ENCODE data around the gene BTBD18.
"Not testable (repeated sequence)": the region's sequence is repeated elsewhere in the genome, so short reads cannot be mapped to it uniquely, and the experiment has no call there.

The BTBD18 gene

DNA sequence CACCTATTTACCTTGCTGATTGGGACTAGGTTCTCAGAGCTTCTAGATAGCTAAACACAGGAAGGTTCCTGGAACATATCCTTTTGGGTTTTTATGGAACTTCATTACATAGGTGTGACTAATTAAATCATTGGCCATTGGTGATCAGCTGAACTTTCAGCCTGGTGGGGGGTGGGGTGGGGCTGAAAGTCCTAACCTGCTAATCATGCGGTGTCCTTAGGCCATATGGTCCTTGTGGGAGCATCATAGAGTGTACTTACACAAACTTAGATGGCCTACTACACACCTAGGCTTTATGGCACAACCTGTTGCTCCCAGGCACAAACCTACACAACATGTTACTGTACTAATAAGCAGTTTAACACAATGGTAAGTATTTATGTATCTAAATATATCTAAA, 19.0 kb downstream of the BTBD18 start:
- ChIA-PET CTCF (interaction anchor here (1.2 to 2.6 kb wide), 3 partner anchors 10 to 68 kb away, joined by 4 to 9 read pairs (median 8); no protein-coding TSS in a partner anchor), POLR2A (no interaction called here)
- TF ChIP-seq, protein P1, sequence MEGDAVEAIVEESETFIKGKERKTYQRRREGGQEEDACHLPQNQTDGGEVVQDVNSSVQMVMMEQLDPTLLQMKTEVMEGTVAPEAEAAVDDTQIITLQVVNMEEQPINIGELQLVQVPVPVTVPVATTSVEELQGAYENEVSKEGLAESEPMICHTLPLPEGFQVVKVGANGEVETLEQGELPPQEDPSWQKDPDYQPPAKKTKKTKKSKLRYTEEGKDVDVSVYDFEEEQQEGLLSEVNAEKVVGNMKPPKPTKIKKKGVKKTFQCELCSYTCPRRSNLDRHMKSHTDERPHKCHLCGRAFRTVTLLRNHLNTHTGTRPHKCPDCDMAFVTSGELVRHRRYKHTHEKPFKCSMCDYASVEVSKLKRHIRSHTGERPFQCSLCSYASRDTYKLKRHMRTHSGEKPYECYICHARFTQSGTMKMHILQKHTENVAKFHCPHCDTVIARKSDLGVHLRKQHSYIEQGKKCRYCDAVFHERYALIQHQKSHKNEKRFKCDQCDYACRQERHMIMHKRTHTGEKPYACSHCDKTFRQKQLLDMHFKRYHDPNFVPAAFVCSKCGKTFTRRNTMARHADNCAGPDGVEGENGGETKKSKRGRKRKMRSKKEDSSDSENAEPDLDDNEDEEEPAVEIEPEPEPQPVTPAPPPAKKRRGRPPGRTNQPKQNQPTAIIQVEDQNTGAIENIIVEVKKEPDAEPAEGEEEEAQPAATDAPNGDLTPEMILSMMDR (IDR thresholded peaks at IDR 0.05; ENCODE audit: control extremely low read depth, extremely low read depth, low read depth, missing control alignments) = no peak
- no peak for DNase-seq (ENCODE audit: extremely low spot score)

DNA sequence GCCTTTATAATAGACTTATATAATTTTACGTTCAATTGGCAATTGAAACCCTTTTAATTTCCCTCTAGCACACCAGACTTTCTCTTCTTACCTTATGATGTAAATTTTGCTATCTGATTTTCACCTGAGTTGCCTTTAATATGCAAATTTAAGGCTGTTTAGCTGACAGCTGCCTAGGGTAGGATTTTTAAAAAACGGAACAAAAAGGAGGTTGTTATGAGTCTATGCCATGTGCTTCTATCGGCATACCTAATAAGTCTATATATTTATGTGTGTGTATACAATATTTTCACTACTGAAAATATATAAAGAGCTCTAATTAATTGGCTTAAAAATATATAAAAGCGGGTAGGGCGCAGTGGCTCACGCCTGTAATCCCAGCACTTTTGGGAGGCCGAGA, 22.1 kb downstream of the BTBD18 start:
- CTCF ChIA-PET = interaction anchor here (0.9 to 1.2 kb wide), 2 partner anchors 17 to 71 kb away, joined by 3 to 4 read pairs; partner anchors contain the start of gene MED19

DNA sequence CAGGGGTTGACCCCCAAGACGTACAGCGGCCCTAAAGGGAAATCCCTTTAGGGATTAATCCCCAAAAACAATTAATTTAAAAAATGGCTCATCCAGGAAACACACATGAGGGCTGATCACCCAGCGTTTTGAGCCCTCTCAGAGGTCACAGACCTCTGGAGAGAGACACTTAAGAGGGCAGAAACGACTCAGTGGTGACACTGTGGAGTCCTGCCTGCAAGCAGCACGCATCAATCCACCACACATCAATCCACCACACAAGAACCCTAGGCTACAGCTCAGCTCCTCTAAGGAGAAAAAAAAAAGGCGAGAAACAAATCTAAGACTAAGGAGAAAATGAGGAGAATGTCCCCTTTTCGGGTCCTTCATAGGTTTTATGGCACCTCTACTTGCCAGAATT, 22.8 kb downstream of the BTBD18 start:
- ChIA-PET CTCF (interaction anchor here (0.8 to 2.2 kb wide), 5 partner anchors 13 to 71 kb away, joined by 3 to 6 read pairs (median 3); partner anchors contain the start of genes MED19 and SELENOH), POLR2A (no interaction called here)

More for the DNA sequence above, 22.1 kb downstream of the BTBD18 start:
- no peak for DNase-seq (ENCODE audit: extremely low spot score)
- TF ChIP-seq, protein P1 (IDR thresholded peaks at IDR 0.05; ENCODE audit: control extremely low read depth, extremely low read depth, low read depth, missing control alignments) = no peak
- POLR2A ChIA-PET = no interaction called here

DNA sequence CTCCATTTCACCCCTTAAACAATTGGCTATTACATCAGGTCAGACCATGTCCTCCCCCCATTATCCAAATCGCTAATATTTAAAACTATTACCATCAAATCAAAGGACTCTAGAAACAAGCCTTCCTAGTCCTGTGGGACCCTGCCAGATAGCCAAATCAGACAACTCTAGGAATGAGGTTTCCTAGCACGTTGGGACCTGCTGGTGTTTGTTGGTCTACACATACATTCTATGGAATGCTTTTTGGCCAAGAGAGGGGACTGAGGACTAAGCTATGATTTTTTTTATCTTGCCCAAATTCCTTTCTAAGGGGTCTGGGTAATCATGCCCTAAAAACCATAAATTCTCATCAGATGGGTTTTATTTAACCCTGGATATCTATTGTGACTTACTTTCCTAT, 24.4 kb downstream of the BTBD18 start:
- DNase-seq (ENCODE audit: extremely low spot score) = no peak
- TF ChIP-seq, protein P1 (IDR thresholded peaks at IDR 0.05; ENCODE audit: control extremely low read depth, extremely low read depth, low read depth, missing control alignments) = no peak
- ChIA-PET POLR2A (no interaction called here), CTCF (interaction anchor here (2.2 kb wide), 1 partner anchor 13 kb away, joined by 6 read pairs; no protein-coding TSS in a partner anchor)

More for the DNA sequence above, 22.8 kb downstream of the BTBD18 start:
- TF ChIP-seq, protein P1 (IDR thresholded peaks at IDR 0.05; ENCODE audit: control extremely low read depth, extremely low read depth, low read depth, missing control alignments) = no peak
- no peak for DNase-seq (ENCODE audit: extremely low spot score)

DNA sequence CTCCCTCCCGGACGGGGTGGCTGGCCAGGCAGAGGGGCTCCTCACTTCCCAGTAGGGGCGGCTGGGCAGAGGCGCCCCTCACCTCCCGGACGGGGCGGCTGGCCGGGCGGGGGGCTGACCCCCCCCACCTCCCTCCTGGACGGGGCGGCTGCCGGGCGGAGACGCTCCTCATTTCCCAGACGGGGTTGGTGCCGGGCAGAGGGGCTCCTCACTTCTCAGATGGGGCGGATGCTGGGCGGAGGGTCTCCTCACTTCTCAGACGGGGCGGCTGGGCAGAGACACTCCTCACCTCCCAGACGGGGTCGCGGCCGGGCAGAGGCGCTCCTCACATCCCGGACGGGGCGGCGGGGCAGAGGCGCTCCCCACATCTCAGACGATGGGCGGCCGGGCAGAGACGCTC, 34.9 kb downstream of the BTBD18 start:
- CTCF ChIA-PET; DNase-seq (ENCODE audit: extremely low spot score); POLR2A ChIA-PET: not testable (repeated sequence)

DNA sequence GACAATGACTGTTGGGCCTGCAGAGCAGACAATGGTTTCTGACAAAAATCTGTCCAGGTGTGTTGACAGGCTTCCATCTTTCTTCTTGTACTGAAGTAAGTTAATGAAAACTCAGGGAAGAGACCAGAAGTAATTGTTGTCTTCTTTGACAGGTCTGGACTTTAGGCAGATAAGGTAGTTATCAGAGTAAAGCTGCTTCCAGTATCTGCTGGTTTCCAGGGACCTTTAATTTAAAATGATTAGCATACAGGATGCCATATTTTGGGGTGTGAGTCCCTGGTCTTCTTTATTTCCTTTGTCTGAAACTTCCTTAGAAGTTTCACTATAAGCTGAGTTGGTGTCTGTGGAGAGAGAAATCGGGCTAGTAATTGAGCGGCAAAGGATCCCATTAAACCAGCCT, 37.8 kb downstream of the BTBD18 start:
- TF ChIP-seq, protein P1 (IDR thresholded peaks at IDR 0.05; ENCODE audit: control extremely low read depth, extremely low read depth, low read depth, missing control alignments) = no peak
- POLR2A ChIA-PET = no interaction called here
- CTCF ChIA-PET = interaction anchor here (0.8 to 3.0 kb wide), 7 partner anchors 14 to 854 kb away, joined by 3 to 11 read pairs (median 4); no protein-coding TSS in a partner anchor
- no peak for DNase-seq (ENCODE audit: extremely low spot score)

DNA sequence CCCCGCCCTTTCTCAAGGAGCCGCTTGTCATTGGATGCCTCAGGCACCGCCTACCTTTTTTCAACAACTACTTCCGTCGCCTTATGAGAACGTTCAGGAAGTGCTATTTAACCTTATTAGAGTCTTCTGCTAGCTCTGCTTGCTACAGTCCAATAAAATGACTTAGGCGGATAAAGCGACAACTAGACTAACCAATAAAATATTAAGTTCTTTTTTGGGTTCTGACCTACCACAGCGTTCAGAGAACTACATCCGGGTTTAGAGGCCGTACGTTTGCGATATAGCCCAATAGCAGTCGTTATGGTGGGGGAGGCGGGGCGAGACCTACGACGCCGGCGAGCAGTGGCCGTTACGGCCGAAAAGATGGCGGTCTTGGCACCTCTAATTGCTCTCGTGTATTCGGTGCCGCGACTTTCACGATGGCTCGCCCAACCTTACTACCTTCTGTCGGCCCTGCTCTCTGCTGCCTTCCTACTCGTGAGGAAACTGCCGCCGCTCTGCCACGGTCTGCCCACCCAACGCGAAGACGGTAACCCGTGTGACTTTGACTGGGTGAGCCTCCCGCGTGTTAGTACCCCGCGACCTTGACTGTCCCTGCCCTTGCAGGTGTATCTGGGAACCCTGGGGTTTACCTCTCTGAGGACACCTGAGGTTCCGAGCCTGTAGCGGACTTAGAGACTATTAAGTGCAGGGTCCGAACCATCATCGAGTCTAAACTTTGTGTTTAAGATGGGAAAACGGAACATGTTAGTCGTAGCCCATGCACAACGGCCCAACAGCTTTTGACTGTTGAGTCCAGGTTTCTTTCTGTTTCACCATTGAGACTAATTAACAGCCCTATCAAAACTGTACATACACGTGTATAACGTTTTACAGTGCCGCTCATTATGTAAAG, 39.1 kb downstream of the BTBD18 start, which contains the start of gene TMX2:
TMX2 (plus strand) TSS at position 338 of the 895 bp plus-strand sequence; CDS start at position 364, 26 bp downstream.
- CTCF ChIA-PET = interaction anchor here (0.6 to 3.0 kb wide), 7 partner anchors 8 to 89 kb away, joined by 3 to 11 read pairs (median 3); no protein-coding TSS in a partner anchor
- TF ChIP-seq, protein P1 (IDR thresholded peaks at IDR 0.05; ENCODE audit: control extremely low read depth, extremely low read depth, low read depth, missing control alignments) = no peak
- peak; percentile 91 for DNase-seq (ENCODE audit: extremely low spot score)
- POLR2A ChIA-PET = interaction anchor here (1.1 kb wide), 1 partner anchor 29 kb away, joined by 6 read pairs; the partner anchor contains the start of gene SELENOH
